ENCODE measurements around the gene TMEM138. TPM values are rescaled to one million over a fixed set of nuclear protein-coding genes. Genes with fewer than 3 reads are reported as not detected.

TMEM138 gene
- total RNA-seq = 42.5 and 54.2 TPM in 2 replicates
- polyA plus RNA-seq (2012) = 79.5 TPM

GRCh38 chr11:61361741-61362541 lies at the start of gene TMEM138, which contains the start of gene CYB561A3:
Gene TMEM138 (plus strand): TSS chr11:61362374. CDS start chr11:61364391, 2,017 bp downstream.
Gene CYB561A3 (minus strand): TSS chr11:61361882. CDS start chr11:61356713, 5,169 bp downstream.
- DNase-seq (ENCODE audit: low read depth) = peak; percentile 93

GRCh38 chr11:61315260-61315659 lies 46.9 kb upstream of the TMEM138 start:
- no peak for DNase-seq (ENCODE audit: low read depth)

- no peak for DNase-seq (ENCODE audit: low read depth)
Observed at GRCh38 chr11:61325649-61326414, 36.3 kb upstream of the TMEM138 start.

GRCh38 chr11:61327669-61328071 lies 34.5 kb upstream of the TMEM138 start:
- DNase-seq (ENCODE audit: low read depth) = peak; percentile 31

GRCh38 chr11:61328351-61328750 lies 33.8 kb upstream of the TMEM138 start:
- DNase-seq (ENCODE audit: low read depth) = peak; percentile 85

- no peak for DNase-seq (ENCODE audit: low read depth)
Observed at GRCh38 chr11:61329871-61330270, 32.3 kb upstream of the TMEM138 start.

- no peak for DNase-seq (ENCODE audit: low read depth)
Observed at GRCh38 chr11:61331651-61332050, 30.5 kb upstream of the TMEM138 start.

GRCh38 chr11:61332281-61332796 lies 29.8 kb upstream of the TMEM138 start:
- DNase-seq (ENCODE audit: low read depth) = peak; percentile 38

GRCh38 chr11:61332797-61333549 lies 29.2 kb upstream of the TMEM138 start, which contains the start of the genes DDB1 and TKFC:
Gene DDB1 (minus strand): TSS chr11:61333105. CDS start chr11:61332968, 137 bp downstream.
Gene TKFC (plus strand): TSS chr11:61333228. CDS start chr11:61334729, 1,501 bp downstream.
- DNase-seq (ENCODE audit: low read depth) = peak; percentile 94

GRCh38 chr11:61333550-61334433 lies 28.4 kb upstream of the TMEM138 start:
- DNase-seq (ENCODE audit: low read depth) = no peak

GRCh38 chr11:61334434-61335354 lies 27.5 kb upstream of the TMEM138 start:
- peak; percentile 53 for DNase-seq (ENCODE audit: low read depth)

GRCh38 chr11:61335355-61335710 lies 26.8 kb upstream of the TMEM138 start:
- DNase-seq (ENCODE audit: low read depth) = no peak

GRCh38 chr11:61336171-61336935 lies 25.8 kb upstream of the TMEM138 start:
- peak; percentile 76 for DNase-seq (ENCODE audit: low read depth)

- no peak for DNase-seq (ENCODE audit: low read depth)
Observed at GRCh38 chr11:61337706-61338470, 24.3 kb upstream of the TMEM138 start.

- no peak for DNase-seq (ENCODE audit: low read depth)
Observed at GRCh38 chr11:61338783-61339489, 23.2 kb upstream of the TMEM138 start.

- DNase-seq (ENCODE audit: low read depth) = no peak
Observed at GRCh38 chr11:61339490-61339878, 22.7 kb upstream of the TMEM138 start.

GRCh38 chr11:61340979-61341378 lies 21.2 kb upstream of the TMEM138 start:
- DNase-seq (ENCODE audit: low read depth) = no peak

Data from myocyte (in vitro differentiated cells).